Fibroblast of skin of back (primary cell): ENCODE results near the gene TEX14.

Source experiments
- DNase-seq: peaks from one replicate; pipeline ENCODE4 v3.0.0-alpha.2; 2013

Gene TEX14

DNA sequence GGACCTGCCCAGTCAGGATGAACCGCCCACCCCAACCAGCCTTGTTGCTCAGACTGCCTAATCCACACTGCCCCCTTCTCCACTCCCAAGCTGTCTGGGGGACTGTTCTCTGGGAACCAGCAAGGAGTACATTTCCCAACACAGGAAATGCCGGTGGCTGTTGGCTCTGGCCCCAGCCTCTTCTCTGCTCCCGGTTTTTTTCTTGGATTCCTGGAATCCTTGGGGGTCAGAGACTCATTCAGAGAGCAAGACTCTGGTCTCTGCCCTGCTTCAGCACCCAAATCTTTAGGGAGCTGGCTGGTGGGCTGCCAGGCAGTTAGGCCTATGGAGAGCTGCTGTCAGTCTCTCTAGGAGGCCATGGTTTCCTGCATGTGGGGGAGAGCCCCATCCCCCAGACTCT lies 166.6 kb downstream of the TEX14 start:
- DNase-seq, result peak; percentile 95

DNA sequence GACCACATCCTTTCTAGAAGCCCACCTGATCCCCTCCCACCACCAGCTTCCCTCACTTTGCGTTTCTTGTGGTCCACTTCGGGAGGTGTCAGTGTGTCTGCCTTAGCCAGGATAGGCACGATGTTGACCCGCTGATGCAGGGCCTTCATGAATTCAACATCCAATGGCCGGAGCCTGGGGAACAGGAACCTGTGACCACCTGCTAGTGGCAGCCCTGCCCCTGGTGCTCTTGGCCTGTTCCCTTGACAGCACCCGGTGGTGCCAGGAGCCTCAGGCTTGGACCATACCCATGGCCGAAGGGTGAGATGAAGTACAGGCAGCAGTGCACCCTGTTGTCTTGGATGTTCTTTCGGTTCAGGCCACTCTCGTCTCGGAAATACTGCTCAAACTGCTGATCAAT lies 170.2 kb downstream of the TEX14 start:
- no peak for DNase-seq

- peak; percentile 50 for DNase-seq
Measured at GRCh38 chr17:58520843-58521430, 170.9 kb downstream of the TEX14 start.

DNA sequence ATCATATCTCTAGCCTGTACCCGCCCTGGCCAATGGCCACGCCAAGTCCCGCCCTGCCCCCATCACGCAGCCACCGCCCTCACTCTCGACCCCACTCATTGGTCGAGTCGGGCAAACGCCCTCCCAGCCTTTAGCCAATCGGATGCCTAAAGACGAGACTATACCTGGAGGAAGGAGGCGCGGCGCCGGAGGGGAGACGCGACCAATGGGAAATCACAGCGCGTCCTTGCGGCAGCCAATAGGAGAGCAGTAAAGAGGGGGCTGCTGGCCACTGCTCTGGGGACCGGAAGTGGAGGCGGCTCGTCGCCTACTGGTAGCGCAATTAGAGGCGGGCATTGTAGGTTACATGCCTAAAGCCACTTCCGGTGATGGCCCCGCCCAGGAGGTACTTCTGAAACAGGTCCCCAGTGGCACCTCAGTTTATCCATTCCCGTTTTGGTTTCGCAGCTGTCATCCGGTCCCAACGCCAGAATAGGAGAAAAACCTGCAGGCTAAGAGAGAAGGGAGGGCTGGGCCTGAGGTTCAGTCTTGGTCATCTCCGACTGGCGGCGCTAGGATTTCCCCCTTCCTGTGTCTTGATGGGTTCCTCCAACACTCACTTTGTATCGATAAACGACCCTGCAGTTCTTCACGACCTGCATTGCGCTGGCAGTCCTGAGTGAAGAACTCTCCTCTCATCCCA lies 173.8 kb downstream of the TEX14 start:
- peak; percentile 100 for DNase-seq

GRCh38 chr17:58517378-58517927 lies 174.4 kb downstream of the TEX14 start:
- no peak for DNase-seq

DNA sequence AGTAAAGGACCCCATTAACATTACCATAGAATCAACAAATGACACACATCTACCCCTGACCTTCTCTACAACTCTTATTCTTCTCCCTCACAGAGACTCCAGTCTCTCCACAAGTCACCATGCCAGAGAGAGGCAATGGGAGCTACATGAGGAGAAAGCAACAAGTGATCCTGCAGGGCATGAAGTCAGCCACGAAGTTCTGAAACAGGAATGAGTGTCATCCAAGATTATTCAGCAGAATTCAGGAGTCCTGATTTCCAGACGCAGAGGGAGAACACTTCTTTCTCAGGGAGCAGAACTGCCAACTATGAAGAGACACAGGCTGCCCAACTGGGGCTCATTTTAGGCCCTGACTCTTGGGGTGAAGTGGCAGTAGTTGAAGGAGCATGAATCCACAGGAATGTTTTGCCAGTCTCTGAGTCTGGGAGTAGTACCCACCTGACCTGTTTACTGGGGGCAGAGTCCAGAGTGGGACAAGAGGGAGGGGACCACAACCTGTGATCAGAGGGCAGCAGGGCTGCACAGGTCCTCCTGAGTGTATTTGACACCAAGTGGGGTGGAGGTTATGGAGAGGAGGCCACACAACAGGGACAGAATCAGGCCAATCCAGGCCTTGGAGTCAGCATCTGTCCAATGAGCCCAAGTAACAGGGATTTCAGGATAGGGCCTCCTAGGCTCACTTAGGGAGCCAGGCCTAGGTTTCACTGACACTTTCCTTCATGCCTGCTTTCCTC lies 175.0 kb downstream of the TEX14 start:
- DNase-seq, result no peak

DNA sequence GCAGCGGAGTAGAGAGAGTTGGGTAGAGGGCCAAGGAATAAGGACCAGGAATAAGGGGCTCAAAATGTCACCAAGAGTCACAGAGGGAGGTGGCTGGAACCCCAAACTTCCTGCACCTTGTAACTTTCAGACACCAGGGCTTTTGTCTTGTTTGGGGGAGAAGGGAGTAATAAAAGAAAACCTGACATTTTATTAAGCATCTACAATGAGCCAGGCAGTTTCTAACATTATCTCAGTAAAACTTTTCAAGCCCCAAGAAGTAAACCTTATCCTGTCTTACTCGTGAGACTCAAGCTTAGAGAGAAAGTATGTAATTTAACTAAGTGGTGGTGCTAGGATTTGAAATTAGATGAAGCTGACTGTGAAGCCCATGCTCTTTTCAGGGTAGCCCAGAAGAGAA lies 176.6 kb downstream of the TEX14 start:
- no peak for DNase-seq

- no peak for DNase-seq
Measured at GRCh38 chr17:58514770-58515157, 177.1 kb downstream of the TEX14 start.

DNA sequence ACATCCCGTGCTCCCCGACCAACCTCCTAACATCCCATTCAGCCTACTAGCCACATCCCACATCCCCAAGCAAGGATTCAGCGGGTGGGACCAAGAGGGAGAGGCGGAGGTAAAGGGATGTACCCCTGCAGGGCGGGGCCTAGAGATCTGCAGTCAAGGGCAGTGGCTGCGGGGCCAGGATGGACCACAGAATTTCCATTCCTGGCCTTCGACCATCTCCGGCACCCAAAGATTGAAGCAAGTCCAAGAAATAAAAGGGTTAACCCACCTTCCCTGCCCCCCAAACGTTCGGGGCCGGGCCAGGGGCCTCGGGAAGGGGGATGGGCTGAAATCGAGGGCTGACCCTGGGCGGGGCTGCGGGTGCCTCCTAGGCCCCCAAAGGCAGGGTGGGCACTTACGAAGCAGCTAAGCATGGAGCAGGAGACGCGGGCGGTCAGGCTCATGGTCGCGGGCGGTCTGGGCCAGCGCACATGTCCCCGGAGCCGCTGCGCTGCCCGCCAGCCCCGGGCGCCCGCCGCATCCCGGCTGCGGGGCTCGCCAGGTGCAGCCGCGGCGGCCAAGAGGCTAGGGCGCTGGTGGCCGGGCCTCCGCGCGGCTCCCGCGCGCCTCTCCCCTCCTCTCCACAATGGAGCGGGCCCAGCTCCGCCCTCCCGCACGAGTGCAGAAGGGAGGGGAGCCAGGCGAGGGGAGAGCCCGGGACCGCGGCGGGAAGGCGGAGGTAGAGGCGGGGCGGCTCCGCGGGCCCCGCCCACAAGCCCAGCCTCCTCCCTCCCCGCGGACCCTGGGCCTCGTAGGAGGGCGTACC lies 177.7 kb downstream of the TEX14 start, which contains the start of gene MTMR4:
TSS of gene MTMR4 (minus strand) at position 674 of the 805 bp plus-strand sequence. CDS start at position 443, 231 bp downstream.
- peak; percentile 80 for DNase-seq

DNA sequence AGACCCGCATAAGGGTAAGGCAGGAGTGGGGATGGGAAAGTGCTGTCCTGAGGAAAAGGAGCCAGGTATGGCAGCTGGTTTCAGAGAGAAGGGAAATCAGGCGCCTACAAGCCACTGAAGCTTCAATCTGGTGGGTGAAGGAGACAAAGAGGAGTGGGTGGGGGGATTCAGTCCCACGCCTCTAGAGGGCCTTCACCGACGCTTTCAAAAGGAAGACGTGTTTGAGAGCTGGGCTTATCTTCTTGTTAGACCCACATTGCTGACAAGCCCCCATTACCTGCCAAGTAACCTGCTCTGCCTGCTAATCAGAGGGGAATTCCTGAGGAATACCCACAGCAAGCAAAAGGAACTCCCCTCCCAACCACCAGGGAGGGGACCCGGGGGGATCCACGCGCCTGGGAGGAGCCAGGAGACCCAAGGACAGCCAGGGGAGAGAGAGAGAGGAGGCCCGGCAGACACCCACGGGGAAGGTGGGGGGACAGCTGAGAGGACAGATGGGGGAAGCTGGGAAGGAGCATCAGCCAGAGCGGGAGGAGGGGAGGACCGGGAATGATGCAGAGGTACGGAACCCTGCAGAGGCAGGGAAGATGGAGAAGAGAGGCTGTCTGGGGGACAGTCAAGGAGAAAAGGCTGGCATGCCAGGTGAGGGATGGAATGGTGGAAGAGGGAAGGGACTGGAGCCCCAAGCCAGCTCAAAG lies 178.4 kb downstream of the TEX14 start:
- no peak for DNase-seq

DNA sequence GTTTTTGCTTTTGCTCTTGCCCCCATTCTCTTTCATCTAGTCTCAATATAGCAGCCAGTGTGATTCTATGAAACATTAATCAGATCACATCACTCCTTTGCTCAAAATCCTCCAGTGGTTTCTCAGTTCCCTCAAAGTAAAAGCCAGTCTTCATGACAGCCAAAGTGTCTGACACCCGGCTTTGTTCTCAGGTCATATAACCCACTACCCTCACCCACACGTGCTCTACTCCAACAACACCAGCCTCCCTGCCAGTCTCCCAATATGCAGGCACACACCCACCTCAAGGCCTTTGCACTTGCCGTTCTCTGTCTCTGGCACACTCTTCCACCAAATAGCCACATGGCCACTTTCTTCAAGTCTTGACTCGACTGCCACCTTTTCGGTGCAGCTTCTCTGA lies 181.8 kb downstream of the TEX14 start:
- DNase-seq, result no peak

- no peak for DNase-seq
Measured at GRCh38 chr17:58508341-58509067, 183.3 kb downstream of the TEX14 start.

GRCh38 chr17:58507123-58507634 lies 184.7 kb downstream of the TEX14 start:
- DNase-seq, result no peak
